GM08714 (cell line): ENCODE measurements around the gene ZC2HC1B.

Experiments
- H3K4me3 ChIP-seq: fragments of 200-500 bp; sonication (Bioruptor generic); 2 replicates; pipeline ENCODE4 v1.5.1; 2014; ENCODE audit warnings: mild to moderate bottlenecking, low read length, inconsistent platforms
- ZNF274 ChIP-seq: IDR thresholded peaks from 2 replicates; pipeline ENCODE4 v1.6.1; 2012; ENCODE audit warnings: mild to moderate bottlenecking, low read depth, low read length

The ZC2HC1B gene

GRCh38 chr6:143936778-143937667, 72.7 kb downstream of the ZC2HC1B start:
- no peak overlapping the region for H3K4me3 ChIP-seq
- TF ChIP-seq ZNF274 = no peak

GRCh38 chr6:143937668-143937970, 73.3 kb downstream of the ZC2HC1B start:
- no peak overlapping the region for H3K4me3 ChIP-seq
- no peak for TF ChIP-seq ZNF274

GRCh38 chr6:143939364-143939763, 75.1 kb downstream of the ZC2HC1B start:
- no peak for TF ChIP-seq ZNF274
- H3K4me3 ChIP-seq = no peak overlapping the region

- H3K4me3 ChIP-seq = no peak overlapping the region
- no peak for TF ChIP-seq ZNF274
Measured at GRCh38 chr6:143940011-143940597, 75.8 kb downstream of the ZC2HC1B start.

GRCh38 chr6:143941852-143942627, 77.8 kb downstream of the ZC2HC1B start:
- no peak for TF ChIP-seq ZNF274
- no peak overlapping the region for H3K4me3 ChIP-seq

- no peak for TF ChIP-seq ZNF274
- H3K4me3 ChIP-seq = no peak overlapping the region
Measured at GRCh38 chr6:143948208-143948607, 83.9 kb downstream of the ZC2HC1B start.

GRCh38 chr6:143949535-143949934, 85.3 kb downstream of the ZC2HC1B start:
- H3K4me3 ChIP-seq = no peak overlapping the region
- TF ChIP-seq ZNF274 = no peak

- no peak for TF ChIP-seq ZNF274
- H3K4me3 ChIP-seq = no peak overlapping the region
Measured at GRCh38 chr6:143949962-143950361, 85.7 kb downstream of the ZC2HC1B start.

- H3K4me3 ChIP-seq = no peak overlapping the region
- no peak for TF ChIP-seq ZNF274
Measured at GRCh38 chr6:143950875-143951274, 86.6 kb downstream of the ZC2HC1B start.

GRCh38 chr6:143952060-143952778, 87.9 kb downstream of the ZC2HC1B start:
- TF ChIP-seq ZNF274 = no peak
- H3K4me3 ChIP-seq = no peak overlapping the region

- H3K4me3 ChIP-seq = no peak overlapping the region
- TF ChIP-seq ZNF274 = no peak
Measured at GRCh38 chr6:143952947-143953701, 88.8 kb downstream of the ZC2HC1B start.

- TF ChIP-seq ZNF274 = no peak
- no peak overlapping the region for H3K4me3 ChIP-seq
Measured at GRCh38 chr6:143953922-143954321, 89.6 kb downstream of the ZC2HC1B start.

- H3K4me3 ChIP-seq = no peak overlapping the region
- no peak for TF ChIP-seq ZNF274
Measured at GRCh38 chr6:143955971-143956370, 91.7 kb downstream of the ZC2HC1B start.
